Astrocyte (in vitro differentiated cells and primary cell): ENCODE data around the gene DUSP16. TPM values are rescaled to one million over a fixed set of nuclear protein-coding genes. Genes with fewer than 3 reads are reported as not detected.

Experiments used
- DNase-seq: peaks from one replicate; pipeline ENCODE4 v3.0.0-alpha.2; 2010; ENCODE audit warnings: low read depth
- FAIRE-seq: peaks from 2 replicates; lab custom pipeline; 2011; peaks lifted over from hg19 to GRCh38; lab: Jason Lieb, UNC
- H2AFZ ChIP-seq: 2 replicates; pipeline ENCODE4 v1.6.0; 2012; ENCODE audit warnings: low read depth, low read length, inconsistent platforms
- H3K27ac ChIP-seq: 2 replicates; pipeline ENCODE4 v1.5.1; 2011; ENCODE audit warnings: low read depth, low read length, inconsistent platforms
- H3K27me3 ChIP-seq: 2 replicates; pipeline ENCODE4 v1.6.0; 2011; ENCODE audit warnings: low read length, inconsistent platforms; ENCODE audit not compliant: insufficient read depth
- H3K36me3 ChIP-seq: 2 replicates; pipeline ENCODE4 v1.5.1; 2011; ENCODE audit warnings: low read length, inconsistent platforms; ENCODE audit not compliant: insufficient read depth
- H3K4me1 ChIP-seq: 2 replicates; pipeline ENCODE4 v1.5.1; 2011; ENCODE audit warnings: low read length, inconsistent platforms; ENCODE audit not compliant: insufficient read depth
- H3K4me2 ChIP-seq: 2 replicates; pipeline ENCODE4 v1.6.0; 2012; ENCODE audit warnings: low read length, inconsistent platforms
- H3K4me3 ChIP-seq: 2 replicates; pipeline ENCODE4 v1.5.1; 2011; ENCODE audit warnings: low read depth, mild to moderate bottlenecking, low read length, inconsistent platforms; ENCODE audit not compliant: insufficient read depth
- H3K79me2 ChIP-seq: 2 replicates; pipeline ENCODE4 v1.6.0; 2012; ENCODE audit warnings: mild to moderate bottlenecking, low read length, inconsistent platforms; ENCODE audit not compliant: insufficient read depth
- H3K9ac ChIP-seq: 2 replicates; pipeline ENCODE4 v1.6.0; 2012; ENCODE audit warnings: mild to moderate bottlenecking, low read length, inconsistent platforms
- H3K9me3 ChIP-seq: 2 replicates; pipeline ENCODE4 v1.5.1; 2012; ENCODE audit warnings: low read depth, mild to moderate bottlenecking, low read length, inconsistent platforms; ENCODE audit not compliant: insufficient read depth
- H4K20me1 ChIP-seq: 2 replicates; pipeline ENCODE4 v1.6.0; 2012; ENCODE audit warnings: low read length, inconsistent platforms; ENCODE audit not compliant: insufficient read depth
- H3K27ac Mint-ChIP-seq: one replicate; pipeline ENCODE4 v1.8.0; 2021; ENCODE audit warnings: mild to moderate bottlenecking, mixed read lengths; ENCODE audit not compliant: unreplicated experiment
- H3K27me3 Mint-ChIP-seq: one replicate; pipeline ENCODE4 v1.8.0; 2021; ENCODE audit warnings: low read depth, mixed read lengths; ENCODE audit not compliant: unreplicated experiment
- H3K36me3 Mint-ChIP-seq: one replicate; pipeline ENCODE4 v1.8.0; 2021; ENCODE audit warnings: low read depth, mixed read lengths; ENCODE audit not compliant: unreplicated experiment
- H3K4me1 Mint-ChIP-seq: one replicate; pipeline ENCODE4 v1.8.0; 2021; ENCODE audit warnings: low read depth, mixed read lengths; ENCODE audit not compliant: unreplicated experiment
- H3K4me3 Mint-ChIP-seq: one replicate; pipeline ENCODE4 v1.8.0; 2021; ENCODE audit warnings: mild to moderate bottlenecking, moderate library complexity, mixed read lengths; ENCODE audit not compliant: unreplicated experiment
- H3K9me3 Mint-ChIP-seq: one replicate; pipeline ENCODE4 v1.8.0; 2021; ENCODE audit warnings: mild to moderate bottlenecking, mixed read lengths; ENCODE audit not compliant: unreplicated experiment
- EZH2 ChIP-seq: IDR thresholded peaks from 2 replicates; pipeline ENCODE4 v1.6.1; 2012; ENCODE audit warnings: mild to moderate bottlenecking, low read length, inconsistent platforms; ENCODE audit not compliant: insufficient read depth
- total RNA-seq: library from RNA; stranded (reverse); gene quantifications from 2 replicates; pipeline ENCODE4 v1.2.1, GENCODE V29; 2021
- TF ChIP-seq, protein P1 (sequence below): IDR thresholded peaks from 2 replicates; pipeline ENCODE4 v1.5.1; 2011; ENCODE audit warnings: low read depth, mild to moderate bottlenecking, inconsistent platforms, low read length, moderate library complexity; ENCODE audit not compliant: insufficient read depth

The DUSP16 gene
- total RNA-seq, 1 donor from 2014 or later: 24.2 TPM

DNA sequence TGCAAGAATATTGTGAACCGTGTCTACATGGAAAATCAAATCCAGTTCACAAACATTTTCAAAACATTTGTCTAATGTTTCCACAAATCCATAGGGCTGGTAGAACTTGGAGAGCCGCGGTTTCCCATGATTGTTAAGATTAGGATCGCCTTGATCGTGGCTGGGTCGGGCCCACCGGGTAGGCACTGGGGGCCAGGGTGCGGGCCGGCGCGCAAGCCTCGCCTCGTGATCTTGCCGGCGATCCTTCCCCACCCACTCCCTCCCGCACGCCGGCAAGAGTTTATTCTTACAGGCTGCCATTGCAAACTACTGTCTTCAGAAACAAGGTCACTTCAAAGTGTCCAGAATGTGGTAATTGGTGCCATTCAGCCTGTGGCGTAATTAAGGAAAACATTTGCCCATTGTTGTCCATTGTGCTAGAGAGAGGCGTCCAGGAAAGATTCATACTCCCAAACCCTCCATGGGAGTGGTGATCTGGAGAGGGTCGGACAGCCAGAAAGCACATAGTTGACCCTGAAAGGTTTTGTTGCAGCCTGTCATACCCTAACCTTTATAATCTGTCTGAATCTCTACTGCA lies 110.2 kb downstream of the DUSP16 start:
- no peak overlapping the region for H3K4me3 Mint-ChIP-seq
- Histone ChIP-seq H3K4me1 (no peaks in the 10 kb centered on the region), H3K4me2 (no peak overlapping the region), H3K79me2 (no peaks in the 10 kb centered on the region), H3K9me3 (no peaks in the 10 kb centered on the region), H3K4me3 (no peak overlapping the region), H3K36me3 (no peaks in the 10 kb centered on the region), H3K27me3 (no peaks in the 10 kb centered on the region), H4K20me1 (no peaks in the 10 kb centered on the region), H3K27ac (no peak overlapping the region), H3K9ac (no peak overlapping the region), H2AFZ (no peak overlapping the region)
- H3K36me3 Mint-ChIP-seq: peaks cover 4% of the 10 kb centered on the region
- FAIRE-seq (no peak), DNase-seq (no peak)
- H3K4me1 Mint-ChIP-seq: peaks cover 7% of the 10 kb centered on the region
- TF ChIP-seq, protein P1, sequence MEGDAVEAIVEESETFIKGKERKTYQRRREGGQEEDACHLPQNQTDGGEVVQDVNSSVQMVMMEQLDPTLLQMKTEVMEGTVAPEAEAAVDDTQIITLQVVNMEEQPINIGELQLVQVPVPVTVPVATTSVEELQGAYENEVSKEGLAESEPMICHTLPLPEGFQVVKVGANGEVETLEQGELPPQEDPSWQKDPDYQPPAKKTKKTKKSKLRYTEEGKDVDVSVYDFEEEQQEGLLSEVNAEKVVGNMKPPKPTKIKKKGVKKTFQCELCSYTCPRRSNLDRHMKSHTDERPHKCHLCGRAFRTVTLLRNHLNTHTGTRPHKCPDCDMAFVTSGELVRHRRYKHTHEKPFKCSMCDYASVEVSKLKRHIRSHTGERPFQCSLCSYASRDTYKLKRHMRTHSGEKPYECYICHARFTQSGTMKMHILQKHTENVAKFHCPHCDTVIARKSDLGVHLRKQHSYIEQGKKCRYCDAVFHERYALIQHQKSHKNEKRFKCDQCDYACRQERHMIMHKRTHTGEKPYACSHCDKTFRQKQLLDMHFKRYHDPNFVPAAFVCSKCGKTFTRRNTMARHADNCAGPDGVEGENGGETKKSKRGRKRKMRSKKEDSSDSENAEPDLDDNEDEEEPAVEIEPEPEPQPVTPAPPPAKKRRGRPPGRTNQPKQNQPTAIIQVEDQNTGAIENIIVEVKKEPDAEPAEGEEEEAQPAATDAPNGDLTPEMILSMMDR: no peak
- TF ChIP-seq EZH2: no peak
- H3K9me3 Mint-ChIP-seq: peaks cover 2% of the 10 kb centered on the region
- H3K27ac Mint-ChIP-seq: no peak overlapping the region
- no peaks in the 10 kb centered on the region for H3K27me3 Mint-ChIP-seq

DNA sequence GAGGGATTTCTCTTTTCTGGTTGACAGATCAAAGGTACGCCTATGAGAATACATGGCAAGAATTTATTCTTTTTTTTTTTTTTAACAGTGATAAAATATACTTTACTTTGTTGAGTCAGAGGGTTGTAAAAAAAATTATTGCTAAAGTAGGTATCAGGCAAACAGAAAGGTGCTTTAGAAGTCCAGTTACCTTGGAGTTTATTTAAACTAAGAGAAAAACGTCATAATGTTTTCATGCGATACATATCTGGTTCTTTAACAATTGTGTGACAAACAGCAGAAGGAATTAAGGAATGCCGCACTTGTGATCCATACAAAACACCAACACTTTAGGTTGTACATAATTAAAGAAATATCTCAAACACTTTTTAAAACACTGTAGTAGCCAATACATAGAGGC lies 111.6 kb downstream of the DUSP16 start:
- no peaks in the 10 kb centered on the region for H3K79me2 ChIP-seq
- no peak overlapping the region for H3K27ac Mint-ChIP-seq
- no peak for FAIRE-seq

DNA sequence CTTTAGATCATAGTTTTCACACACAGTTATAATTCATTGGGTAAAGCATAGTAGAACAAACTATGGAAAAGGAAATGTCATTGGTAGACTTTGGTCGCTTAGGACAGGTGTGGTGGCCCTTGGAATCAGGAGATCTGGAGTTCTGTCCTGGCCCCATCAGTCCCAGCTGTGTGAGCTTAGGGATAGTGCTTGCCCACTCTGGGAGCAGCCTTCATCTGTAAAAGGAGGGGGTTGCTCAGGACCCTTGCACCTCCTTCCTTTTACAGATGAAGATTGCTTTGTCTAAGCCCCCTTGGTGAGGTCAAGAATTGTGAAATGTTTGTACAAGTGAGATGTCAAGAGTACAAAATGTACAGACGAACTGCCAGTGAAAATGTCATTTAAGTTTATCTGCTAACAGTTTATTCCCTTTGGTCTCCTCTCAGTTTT lies 112.6 kb downstream of the DUSP16 start:
- Histone ChIP-seq H3K36me3 (no peaks in the 10 kb centered on the region), H3K79me2 (no peaks in the 10 kb centered on the region), H3K27me3 (no peaks in the 10 kb centered on the region), H2AFZ (no peak overlapping the region), H3K27ac (no peak overlapping the region), H4K20me1 (no peaks in the 10 kb centered on the region), H3K4me3 (no peak overlapping the region), H3K4me1 (no peaks in the 10 kb centered on the region), H3K4me2 (no peak overlapping the region), H3K9me3 (no peaks in the 10 kb centered on the region), H3K9ac (no peak overlapping the region)
- peaks cover 4% of the 10 kb centered on the region for H3K36me3 Mint-ChIP-seq
- H3K27me3 Mint-ChIP-seq: no peaks in the 10 kb centered on the region
- H3K27ac Mint-ChIP-seq: no peak overlapping the region
- H3K4me3 Mint-ChIP-seq: no peak overlapping the region
- no peaks in the 10 kb centered on the region for H3K4me1 Mint-ChIP-seq
- no peak for FAIRE-seq
- TF ChIP-seq, protein P1: no peak
- no peak for TF ChIP-seq EZH2
- no peak for DNase-seq
- H3K9me3 Mint-ChIP-seq: peaks cover 2% of the 10 kb centered on the region

More for the DNA sequence above, 111.6 kb downstream of the DUSP16 start:
- no peaks in the 10 kb centered on the region for H4K20me1 ChIP-seq
- no peaks in the 10 kb centered on the region for H3K36me3 ChIP-seq
- H3K36me3 Mint-ChIP-seq: peaks cover 4% of the 10 kb centered on the region
- DNase-seq: no peak
- no peaks in the 10 kb centered on the region for H3K9me3 ChIP-seq
- H3K27ac ChIP-seq: no peak overlapping the region
- TF ChIP-seq, protein P1: no peak
- no peak for TF ChIP-seq EZH2
- peaks cover 2% of the 10 kb centered on the region for H3K9me3 Mint-ChIP-seq
- no peak overlapping the region for H3K9ac ChIP-seq
- no peak overlapping the region for H3K4me3 Mint-ChIP-seq
- no peaks in the 10 kb centered on the region for H3K4me1 ChIP-seq
- H3K4me2 ChIP-seq: no peak overlapping the region
- no peak overlapping the region for H3K4me3 ChIP-seq
- H2AFZ ChIP-seq: no peak overlapping the region
- H3K27me3 ChIP-seq: no peaks in the 10 kb centered on the region
- no peaks in the 10 kb centered on the region for H3K4me1 Mint-ChIP-seq
- no peaks in the 10 kb centered on the region for H3K27me3 Mint-ChIP-seq
